H1 (cell line): ENCODE results near the gene RELCH. TPM values are rescaled to one million over a fixed set of nuclear protein-coding genes. Genes with fewer than 3 reads are reported as not detected.

ENCODE experiments used
- CTCF ChIA-PET: fragments of 300-600 bp; sonication (Branson Sonifier 250); formaldehyde crosslinking; loops from one replicate; lab custom pipeline; 2021; ENCODE audit not compliant: partially characterized antibody; lab: Charles Lee
- POLR2A ChIA-PET: fragments of 300-600 bp; sonication (Branson Sonifier 250); formaldehyde crosslinking; loops from one replicate; lab custom pipeline; 2021; ENCODE audit warnings: inconsistent platforms; ENCODE audit not compliant: partially characterized antibody; lab: Charles Lee
- DNase-seq, 2 experiments: peaks; one replicate each; pipeline versions ENCODE4 v3.0.0 to v3.0.0-alpha.2; 2010 to 2022; ENCODE audit warnings: low spot score in 2 of 2, low read depth in 1 of 2, mixed read lengths in 1 of 2
- FAIRE-seq: peaks from 2 replicates; lab custom pipeline; 2011; peaks lifted over from hg19 to GRCh38; lab: Jason Lieb, UNC
- H2AFZ ChIP-seq: 2 replicates; pipeline ENCODE4 v1.8.1; 2012; ENCODE audit warnings: low read length, inconsistent platforms
- H2AK5ac ChIP-seq: 2 replicates; pipeline ENCODE4 v1.6.1; 2013; ENCODE audit warnings: low read depth, low read length
- H2BK120ac ChIP-seq: replicated peaks from 2 replicates; pipeline ENCODE3; 2013; ENCODE audit warnings: low read depth, low read length, inconsistent platforms
- H2BK12ac ChIP-seq: 2 replicates; pipeline ENCODE4 v1.6.1; 2013; ENCODE audit warnings: low read depth, low read length
- H2BK15ac ChIP-seq: 2 replicates; pipeline ENCODE4 v1.6.1; 2013; ENCODE audit warnings: low read length
- H2BK20ac ChIP-seq: 2 replicates; pipeline ENCODE4 v1.6.1; 2013; ENCODE audit warnings: low read length
- H2BK5ac ChIP-seq: 2 replicates; pipeline ENCODE4 v1.6.1; 2013; ENCODE audit warnings: low read depth, low read length
- H3K14ac ChIP-seq: 2 replicates; pipeline ENCODE4 v1.6.1; 2013; ENCODE audit warnings: inconsistent platforms; ENCODE audit not compliant: insufficient read length
- H3K18ac ChIP-seq: 2 replicates; pipeline ENCODE4 v1.6.1; 2013; ENCODE audit warnings: low read length; ENCODE audit errors: extremely low read depth
- H3K23ac ChIP-seq: 2 replicates; pipeline ENCODE4 v1.6.1; 2013; ENCODE audit warnings: inconsistent platforms; ENCODE audit not compliant: insufficient read length
- H3K23me2 ChIP-seq: 2 replicates; pipeline ENCODE4 v1.6.1; 2013; ENCODE audit warnings: low read depth, low read length
- H3K27ac ChIP-seq: 2 replicates; pipeline ENCODE4 v1.6.1; 2011; ENCODE audit warnings: low read depth, low read length, inconsistent platforms
- H3K27me3 ChIP-seq, 4 experiments: replicated peaks in 1 of 4; 1 replicate in 1 of 4; 2 replicates in 3 of 4; pipeline versions ENCODE4 v1.6.1 to v1.8.1; 2011 to 2013; ENCODE audit warnings: low read length in 3 of 4, mild to moderate bottlenecking in 3 of 4, inconsistent platforms in 2 of 4, mixed read lengths in 2 of 4, moderate library complexity in 1 of 4; ENCODE audit not compliant: control insufficient read depth in 3 of 4, insufficient read depth in 3 of 4; ENCODE audit errors: extremely low read depth in 1 of 4
- H3K36me3 ChIP-seq, 4 experiments: 2 replicates each; pipeline versions ENCODE4 v1.6.1 to v1.8.1; 2011 to 2013; ENCODE audit warnings: mild to moderate bottlenecking in 4 of 4, low read length in 3 of 4, moderate library complexity in 2 of 4, control low read depth in 1 of 4, inconsistent platforms in 1 of 4; ENCODE audit not compliant: insufficient read depth in 4 of 4, control insufficient read depth in 2 of 4
- H3K4ac ChIP-seq: replicated peaks from 2 replicates; pipeline ENCODE3; 2013; ENCODE audit warnings: low read length, low read depth, mixed read lengths, inconsistent platforms; ENCODE audit not compliant: insufficient read length
- H3K4me1 ChIP-seq, 4 experiments: replicated peaks in 1 of 4; 1 replicate in 1 of 4; 2 replicates in 3 of 4; pipeline versions ENCODE4 v1.6.1 to v1.8.1; 2011 to 2013; ENCODE audit warnings: low read length in 3 of 4, inconsistent platforms in 2 of 4, mixed read lengths in 1 of 4; ENCODE audit not compliant: insufficient read depth in 4 of 4, control insufficient read depth in 3 of 4
- H3K4me2 ChIP-seq, 2 experiments: 2 replicates each; pipeline versions ENCODE4 v1.6.1 to v1.8.1; 2011 to 2013; ENCODE audit warnings: low read depth in 2 of 2, low read length in 2 of 2, control low read depth in 1 of 2, inconsistent platforms in 1 of 2, mild to moderate bottlenecking in 1 of 2; ENCODE audit not compliant: insufficient read depth in 1 of 2
- H3K4me3 ChIP-seq, 4 experiments: fragments of 200-600, 300-600 bp in 1 of 4; sonication (generic), shearing (Covaris generic), sonication (Bioruptor Twin) in 1 of 4; 2 replicates each; pipeline versions ENCODE4 v1.5.1 to v1.8.1; 2011 to 2016; ENCODE audit warnings: low read length in 4 of 4, low read depth in 3 of 4, control low read depth in 2 of 4, inconsistent platforms in 2 of 4, mild to moderate bottlenecking in 2 of 4, mixed read lengths in 1 of 4, moderate library complexity in 1 of 4; ENCODE audit not compliant: insufficient read depth in 2 of 4; ENCODE audit errors: extremely low read depth in 1 of 4
- H3K56ac ChIP-seq: replicated peaks from 2 replicates; pipeline ENCODE3; 2013; ENCODE audit warnings: low read depth, mild to moderate bottlenecking, mixed read lengths, low read length, inconsistent platforms; ENCODE audit not compliant: insufficient read length
- H3K79me1 ChIP-seq: 2 replicates; pipeline ENCODE4 v1.6.1; 2013; ENCODE audit warnings: low read depth, low read length, control low read depth
- H3K79me2 ChIP-seq, 2 experiments: 2 replicates each; pipeline versions ENCODE4 v1.6.1 to v1.8.1; 2012 to 2013; ENCODE audit warnings: low read length in 2 of 2, mild to moderate bottlenecking in 2 of 2, inconsistent platforms in 1 of 2; ENCODE audit not compliant: insufficient read depth in 2 of 2, control insufficient read depth in 1 of 2
- H3K9ac ChIP-seq, 4 experiments: replicated peaks in 1 of 4; 1 replicate in 1 of 4; 2 replicates in 3 of 4; pipeline versions ENCODE4 v1.6.1 to v1.8.1; 2011 to 2013; ENCODE audit warnings: low read depth in 3 of 4, low read length in 3 of 4, control low read depth in 2 of 4, mild to moderate bottlenecking in 2 of 4, moderate library complexity in 2 of 4, inconsistent platforms in 1 of 4; ENCODE audit errors: extremely low read depth in 1 of 4
- H3K9me3 ChIP-seq, 2 experiments: 2 replicates each; pipeline versions ENCODE4 v1.6.1 to v1.8.1; 2012 to 2013; ENCODE audit warnings: mild to moderate bottlenecking in 2 of 2, moderate library complexity in 2 of 2, control low read depth in 1 of 2, inconsistent platforms in 1 of 2, low read depth in 1 of 2, low read length in 1 of 2, mixed read lengths in 1 of 2; ENCODE audit not compliant: insufficient read depth in 2 of 2
- H4K20me1 ChIP-seq, 2 experiments: replicated peaks in 1 of 2; 2 replicates each; pipeline versions ENCODE3 to v1.8.1; 2011 to 2013; ENCODE audit warnings: inconsistent platforms in 2 of 2, low read length in 2 of 2, mild to moderate bottlenecking in 1 of 2; ENCODE audit not compliant: insufficient read depth in 2 of 2, control insufficient read depth in 1 of 2
- H4K5ac ChIP-seq: 2 replicates; pipeline ENCODE4 v1.6.1; 2013; ENCODE audit warnings: low read length, low read depth, mixed read lengths, inconsistent platforms; ENCODE audit not compliant: insufficient read length
- H4K8ac ChIP-seq: 2 replicates; pipeline ENCODE4 v1.8.0; 2013; ENCODE audit warnings: mild to moderate bottlenecking, moderate library complexity, low read length, inconsistent platforms; ENCODE audit not compliant: insufficient read depth; ENCODE audit errors: extremely low read depth
- H4K91ac ChIP-seq: replicated peaks from 2 replicates; pipeline ENCODE3; 2013; ENCODE audit warnings: low read length, mixed read lengths, inconsistent platforms; ENCODE audit not compliant: insufficient read length
- EZH2 ChIP-seq: fragments of 200-600 bp; sonication (generic); IDR thresholded peaks from 2 replicates; pipeline ENCODE4 v1.7.1; 2012; ENCODE audit warnings: low read depth, mild to moderate bottlenecking, moderate library complexity, low read length, inconsistent platforms; ENCODE audit not compliant: severe bottlenecking
- WGBS, 2 experiments: shearing (Covaris generic) in 1 of 2; methylation state at CpG; one replicate each; pipeline versions ENCODE4 v1.1.6 to v1.1.7; 2013 to 2015; ENCODE audit warnings: low lambda C conversion rate in 2 of 2, mixed read lengths in 2 of 2, inconsistent platforms in 1 of 2, low coverage in 1 of 2, missing lambda C conversion rate in 1 of 2; ENCODE audit not compliant: insufficient replicate concordance in 2 of 2, insufficient coverage in 1 of 2, insufficient read length in 1 of 2; ENCODE audit errors: extremely low coverage in 1 of 2, missing lambda C conversion rate in 1 of 2; 5-methylcytosine and 5-hydroxymethylcytosine counted together
- polyA plus RNA-seq, 7 experiments: library from polyadenylated mRNA; depleted of rRNA in 3 of 7; stranded (reverse) in 5 of 7; unstranded in 2 of 7; fragments of >200 nt in 5 of 7; fragments of 200-250 nt in 2 of 7; gene quantifications; 1 replicate in 5 of 7; 2 replicates in 1 of 7; 4 replicates in 1 of 7; pipeline versions ENCODE4 v1.2.1 to v1.2.3, GENCODE V29; 2011 to 2013; ENCODE audit warnings: missing spikeins in 2 of 7, mixed read lengths in 2 of 7
- total RNA-seq: library from RNA; stranded (reverse); fragmentation: NEBNext Ultra II Directional; extraction: Animal tissue kit (Norgen Biotek cat#: 25700); gene quantifications from 2 replicates; pipeline ENCODE4 v1.2.1, GENCODE V29; 2021

RELCH gene
- total and polyA plus RNA-seq, 2 of the 8 experiments (the other 6 are each of a cell fraction or from before 2014, with no cell fraction given): 7.3 to 26.9 TPM

- Histone ChIP-seq H3K4me1 (peaks cover 14 to 34% (median 24%) of the 10 kb centered on the region in 4 experiments), H3K14ac (no peak overlapping the region), H3K4ac (no peak overlapping the region), H2BK15ac (no peak overlapping the region), H3K4me3 (no peak overlapping the region), H4K8ac (no peak overlapping the region), H3K79me2 (peaks cover 0 to 18% of the 10 kb centered on the region in 2 experiments; a peak in 2 of 4 replicates), H2AK5ac (no peak overlapping the region), H3K27me3 (no peaks in the 10 kb centered on the region; a peak in 1 of 7 replicates), H3K9ac (no peak overlapping the region), H2AFZ (no peak overlapping the region), H4K91ac (no peak overlapping the region), H3K9me3 (no peaks in the 10 kb centered on the region), H3K27ac (no peak overlapping the region), H2BK5ac (no peak overlapping the region), H2BK20ac (no peak overlapping the region), H3K4me2 (no peak overlapping the region), H3K56ac (no peak overlapping the region), H2BK12ac (no peak overlapping the region), H3K23me2 (no peaks in the 10 kb centered on the region), H2BK120ac (no peak overlapping the region), H3K18ac (no peak overlapping the region), H4K20me1 (no peaks in the 10 kb centered on the region), H4K5ac (no peak overlapping the region), H3K36me3 (no peaks in the 10 kb centered on the region), H3K23ac (no peak overlapping the region), H3K79me1 (no peaks in the 10 kb centered on the region; the same call in 1 of the 2 replicates)
- ChIA-PET POLR2A (interaction anchor here (0.7 kb wide), 1 partner anchor 32 kb away, joined by 3 read pairs; no protein-coding TSS in a partner anchor), CTCF (no interaction called here)
- FAIRE-seq (no peak), DNase-seq (no peak)
- WGBS, 2 experiments: 89% methylated on average over 4 of the region's 4 CpGs; no CpG with 5 or more reads in 1 of the 2 experiments
- TF ChIP-seq EZH2: no peak
These were observed 155.8 kb downstream of the RELCH start for GRCh38 chr18:62342884-62343283.
